Uterus (tissue), 4 donors: ENCODE measurements around the gene EXOC4. TPM values are rescaled to one million over a fixed set of nuclear protein-coding genes. Genes with fewer than 3 reads are reported as not detected.

Experiments
- DNase-seq, 2 donors: peaks; one replicate each; pipeline ENCODE4 v3.0.0-alpha.2; 2019 to 2020
- H3K27ac ChIP-seq, 2 donors: fragments of 200-600 bp; sonication (generic); 1 replicate in 1 of 2; 2 replicates in 1 of 2; pipeline ENCODE4 v1.5.1; 2016 to 2018
- H3K27me3 ChIP-seq, 2 donors: fragments of 200-600 bp; sonication (generic); one replicate each; pipeline ENCODE4 v1.5.1; 2018 to 2019; ENCODE audit warnings: control low read depth in 1 of 2
- H3K36me3 ChIP-seq, 2 donors: fragments of 200-600 bp; sonication (generic); one replicate each; pipeline ENCODE4 v1.5.1; 2019; ENCODE audit warnings: control low read depth in 1 of 2
- H3K4me1 ChIP-seq, 2 donors: fragments of 200-600 bp; sonication (generic); one replicate each; pipeline ENCODE4 v1.5.1; 2018 to 2019; ENCODE audit warnings: control low read depth in 1 of 2
- H3K4me3 ChIP-seq, 2 donors: fragments of 200-600 bp; sonication (generic); 1 replicate in 1 of 2; 2 replicates in 1 of 2; pipeline ENCODE4 v1.5.1; 2018 to 2019; ENCODE audit warnings: mild to moderate bottlenecking in 1 of 2
- H3K9me3 ChIP-seq, 2 donors: fragments of 200-600 bp; sonication (generic); one replicate each; pipeline ENCODE4 v1.5.1; 2019; ENCODE audit warnings: control low read depth in 1 of 2
- POLR2A ChIP-seq, 2 donors: fragments of 450-650 bp; IDR thresholded peaks; one replicate each; pipeline ENCODE4 v1.6.1; 2016; ENCODE audit warnings: antibody characterized with exemption in 2 of 2, mild to moderate bottlenecking in 1 of 2, moderate library complexity in 1 of 2
- intact Hi-C: fragments of 100-400 bp; cut with DNase I; formaldehyde crosslinking; loops from one replicate; pipeline ENCODE4 v1.15.1; 2023; ENCODE audit warnings: low total_unique reads
- microRNA-seq: library from miRNA; unstranded; fragments of <30 nt; microRNA quantifications from one replicate; pipeline ENCODE4, GENCODE V29; 2016; ENCODE audit warnings: borderline microRNAs expressed, borderline replicate concordance
- small RNA-seq: library from RNA; depleted of rRNA; stranded (forward); fragments of <200 nt; gene quantifications from one replicate; pipeline ENCODE3, GENCODE V24; 2016
- total RNA-seq, 4 donors: library from RNA; depleted of rRNA in 3 of 4; stranded (reverse); fragments of >200 nt in 3 of 4; gene quantifications; one replicate each; pipeline versions ENCODE4 v1.1.0 to v1.2.4, GENCODE V29; 2014 to 2023
- TF ChIP-seq, protein P1 (sequence below), 4 experiments: fragments of 200-600 bp in 2 of 4; fragments of 450-650 bp in 2 of 4; sonication (generic) in 2 of 4; IDR thresholded peaks; one replicate each; pipeline ENCODE4 v1.5.1; 2016 to 2019; ENCODE audit warnings: antibody characterized with exemption in 4 of 4, mild to moderate bottlenecking in 2 of 4, moderate library complexity in 1 of 4
- donor health status: DM: yes; HTN: yes; CAD: no.

The EXOC4 gene
- total RNA-seq, 4 donors from 2014 or later, result 27.2 to 126 (median 65.4) TPM

DNA sequence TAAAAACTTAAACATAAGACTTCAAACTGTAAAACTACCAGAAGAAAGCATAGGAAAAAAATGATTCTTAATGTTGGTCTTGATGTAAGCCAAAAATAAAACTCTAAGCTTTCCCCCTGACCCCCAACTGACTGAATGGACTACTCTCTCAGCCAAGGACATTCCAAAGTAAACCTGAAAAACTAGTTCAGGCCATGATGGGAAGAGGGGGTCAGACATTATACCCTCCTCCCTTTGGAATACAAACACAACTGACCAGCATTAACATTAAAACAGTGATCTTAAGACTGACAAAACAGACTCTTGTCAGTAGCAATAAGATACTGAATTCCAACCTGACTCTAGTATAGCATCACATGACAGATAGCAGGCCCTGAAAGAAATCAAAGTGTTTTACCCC lies 860.8 kb downstream of the EXOC4 start:
- Histone ChIP-seq H3K4me3 (no peak overlapping the region), H3K36me3 (no peaks in the 10 kb centered on the region), H3K27me3 (no peaks in the 10 kb centered on the region), H3K27ac (no peak overlapping the region), H3K9me3 (no peaks in the 10 kb centered on the region), H3K4me1 (no peaks in the 10 kb centered on the region)
- intact Hi-C loops, result no loop called here
- TF ChIP-seq, protein P1, sequence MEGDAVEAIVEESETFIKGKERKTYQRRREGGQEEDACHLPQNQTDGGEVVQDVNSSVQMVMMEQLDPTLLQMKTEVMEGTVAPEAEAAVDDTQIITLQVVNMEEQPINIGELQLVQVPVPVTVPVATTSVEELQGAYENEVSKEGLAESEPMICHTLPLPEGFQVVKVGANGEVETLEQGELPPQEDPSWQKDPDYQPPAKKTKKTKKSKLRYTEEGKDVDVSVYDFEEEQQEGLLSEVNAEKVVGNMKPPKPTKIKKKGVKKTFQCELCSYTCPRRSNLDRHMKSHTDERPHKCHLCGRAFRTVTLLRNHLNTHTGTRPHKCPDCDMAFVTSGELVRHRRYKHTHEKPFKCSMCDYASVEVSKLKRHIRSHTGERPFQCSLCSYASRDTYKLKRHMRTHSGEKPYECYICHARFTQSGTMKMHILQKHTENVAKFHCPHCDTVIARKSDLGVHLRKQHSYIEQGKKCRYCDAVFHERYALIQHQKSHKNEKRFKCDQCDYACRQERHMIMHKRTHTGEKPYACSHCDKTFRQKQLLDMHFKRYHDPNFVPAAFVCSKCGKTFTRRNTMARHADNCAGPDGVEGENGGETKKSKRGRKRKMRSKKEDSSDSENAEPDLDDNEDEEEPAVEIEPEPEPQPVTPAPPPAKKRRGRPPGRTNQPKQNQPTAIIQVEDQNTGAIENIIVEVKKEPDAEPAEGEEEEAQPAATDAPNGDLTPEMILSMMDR (IDR thresholded peaks at IDR 0.05), result no peak
- no peak for TF ChIP-seq POLR2A (IDR thresholded peaks at IDR 0.05)
- no peak for DNase-seq

DNA sequence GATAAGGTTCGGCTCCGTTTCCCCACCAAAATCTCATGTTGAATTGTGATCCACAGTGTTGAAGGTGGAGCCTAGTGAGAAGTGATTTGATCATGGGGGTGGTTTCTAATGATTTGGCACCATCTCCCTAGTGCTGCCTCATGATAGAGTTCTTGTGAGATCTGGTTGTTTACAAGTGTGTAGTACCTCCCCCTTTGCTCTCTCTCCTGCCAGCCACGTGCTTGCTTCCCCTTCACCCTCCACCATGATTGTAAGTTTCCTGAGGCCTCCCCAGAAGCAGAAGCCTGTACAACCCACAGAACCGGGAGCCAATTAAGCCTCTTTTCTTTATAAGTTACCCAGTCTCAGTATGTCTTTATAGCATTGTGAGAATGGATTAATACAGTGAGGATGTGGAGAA lies 862.1 kb downstream of the EXOC4 start:
- H3K27ac ChIP-seq, result no peak overlapping the region
- no peaks in the 10 kb centered on the region for H3K9me3 ChIP-seq
- DNase-seq, result no peak
- H3K36me3 ChIP-seq, result no peaks in the 10 kb centered on the region
- H3K4me1 ChIP-seq, result no peaks in the 10 kb centered on the region
- no peak for TF ChIP-seq POLR2A (IDR thresholded peaks at IDR 0.05)
- TF ChIP-seq, protein P1 (IDR thresholded peaks at IDR 0.05), result no peak
- H3K27me3 ChIP-seq, result no peaks in the 10 kb centered on the region
- intact Hi-C loops, result no loop called here
- H3K4me3 ChIP-seq, result no peak overlapping the region

Small RNAs within 50 kb of the gene (microRNA-seq; reads per million reads assigned to microRNA genes)
- gene MIR6133, result not detected

Small RNAs within 50 kb of the gene (small RNA-seq; reads per million reads assigned to genes)
- gene MIR6133, result not detected

Other genes with a start within 250 kb of the EXOC4 start
- gene CHCHD3, start 171.0 kb upstream of the EXOC4 start, total RNA-seq, result 10 to 100 TPM; 43.5 to 61.0 (median 47.6) TPM